ENCODE measurements around the gene PKHD1. TPM values are rescaled to one million over a fixed set of nuclear protein-coding genes. Genes with fewer than 3 reads are reported as not detected.

Gene PKHD1
- total and polyA plus RNA-seq, 2 of the 8 experiments (the other 6 are each of a cell fraction or from before 2014, with no cell fraction given): 0.06 to 0.09 TPM

- Histone ChIP-seq H3K79me1 (ENCODE audit: low read depth, low read length) (no peaks in the 10 kb centered on the region), H3K27ac (ENCODE audit: low read depth, low read length) (no peak overlapping the region), H2AFZ (ENCODE audit: low read length) (no peak overlapping the region), H3K9me3 (ENCODE audit: insufficient read depth in 2 of 2, low read depth in 1 of 2, low read length in 1 of 2) (no peaks in the 10 kb centered on the region), H3K56ac (replicated peaks; ENCODE audit: insufficient read length, low read depth, low read length) (no peak overlapping the region), H4K91ac (replicated peaks; ENCODE audit: insufficient read length, low read length) (no peak overlapping the region), H2BK20ac (ENCODE audit: low read length) (no peak overlapping the region), H3K4me3 (ENCODE audit: extremely low read depth in 1 of 4, insufficient read depth in 2 of 4, low read depth in 3 of 4, low read length in 4 of 4) (no peak overlapping the region), H3K4ac (replicated peaks; ENCODE audit: insufficient read length, low read depth, low read length) (no peak overlapping the region), H3K14ac (ENCODE audit: insufficient read length) (no peak overlapping the region), H4K5ac (ENCODE audit: insufficient read length, low read depth, low read length) (no peak overlapping the region), H3K4me2 (ENCODE audit: insufficient read depth in 1 of 2, low read depth in 2 of 2, low read length in 2 of 2) (no peak overlapping the region), H3K4me1 (replicated peaks in 1 of 4; ENCODE audit: control insufficient read depth in 3 of 4, insufficient read depth in 4 of 4, low read length in 3 of 4) (no peaks in the 10 kb centered on the region), H3K9ac (replicated peaks in 1 of 4; ENCODE audit: extremely low read depth in 1 of 4, low read depth in 3 of 4, low read length in 3 of 4) (no peak overlapping the region), H3K79me2 (ENCODE audit: control insufficient read depth in 1 of 2, insufficient read depth in 2 of 2, low read length in 2 of 2) (no peaks in the 10 kb centered on the region), H4K8ac (ENCODE audit: extremely low read depth, insufficient read depth, low read length) (no peak overlapping the region), H3K23me2 (ENCODE audit: low read depth, low read length) (no peaks in the 10 kb centered on the region), H2BK120ac (replicated peaks; ENCODE audit: low read depth, low read length) (no peak overlapping the region), H4K20me1 (replicated peaks in 1 of 2; ENCODE audit: control insufficient read depth in 1 of 2, insufficient read depth in 2 of 2, low read length in 2 of 2) (no peaks in the 10 kb centered on the region), H2BK12ac (ENCODE audit: low read depth, low read length) (no peak overlapping the region), H2BK5ac (ENCODE audit: low read depth, low read length) (no peak overlapping the region), H3K23ac (ENCODE audit: insufficient read length) (no peak overlapping the region), H3K18ac (ENCODE audit: extremely low read depth, low read length) (no peak overlapping the region), H2BK15ac (ENCODE audit: low read length) (no peak overlapping the region), H3K27me3 (replicated peaks in 1 of 4; ENCODE audit: control insufficient read depth in 3 of 4, extremely low read depth in 1 of 4, insufficient read depth in 3 of 4, low read length in 3 of 4) (no peaks in the 10 kb centered on the region), H3K36me3 (ENCODE audit: control insufficient read depth in 2 of 4, insufficient read depth in 4 of 4, low read length in 3 of 4) (no peaks in the 10 kb centered on the region), H2AK5ac (ENCODE audit: low read depth, low read length) (no peak overlapping the region)
- ChIA-PET POLR2A (ENCODE audit: partially characterized antibody) (no interaction called here), CTCF (ENCODE audit: partially characterized antibody) (interaction anchor here (0.7 to 1.1 kb wide), 2 partner anchors 8 to 26 kb away, joined by 4 read pairs; no protein-coding TSS in a partner anchor)
- TF ChIP-seq NANOG (IDR thresholded peaks at IDR 0.05; ENCODE audit: insufficient read depth, low read depth, low read length, poor library complexity, severe bottlenecking) (no peak), POLR2A (IDR thresholded peaks at IDR 0.05; ENCODE audit: control extremely low read depth in 1 of 2, low read depth in 2 of 2, low read length in 2 of 2) (no peak), KDM4A (IDR thresholded peaks at IDR 0.05; ENCODE audit: low read depth, low read length, severe bottlenecking) (no peak), TAF1 (IDR thresholded peaks at IDR 0.05; ENCODE audit: low read depth, low read length) (no peak), CHD2 (IDR thresholded peaks at IDR 0.05; ENCODE audit: low read length) (no peak), SIN3A (conservative IDR thresholded peaks at IDR 0.05 in 1 of 2, IDR thresholded peaks at IDR 0.05 in 1 of 2; ENCODE audit: low read depth in 1 of 2, low read length in 2 of 2) (no peak), SP4 (IDR thresholded peaks at IDR 0.05; ENCODE audit: low read length) (no peak), HDAC6 (IDR thresholded peaks at IDR 0.05; ENCODE audit: low read depth, low read length) (no peak), GABPA (IDR thresholded peaks at IDR 0.05; ENCODE audit: borderline replicate concordance, insufficient read depth, low read length) (no peak), RBBP5 (IDR thresholded peaks at IDR 0.05; ENCODE audit: borderline replicate concordance, low read depth, low read length) (no peak), BCL11A (IDR thresholded peaks at IDR 0.05; ENCODE audit: low read depth in 2 of 2, low read length in 2 of 2) (no peak)
- TF ChIP-seq, protein P1, sequence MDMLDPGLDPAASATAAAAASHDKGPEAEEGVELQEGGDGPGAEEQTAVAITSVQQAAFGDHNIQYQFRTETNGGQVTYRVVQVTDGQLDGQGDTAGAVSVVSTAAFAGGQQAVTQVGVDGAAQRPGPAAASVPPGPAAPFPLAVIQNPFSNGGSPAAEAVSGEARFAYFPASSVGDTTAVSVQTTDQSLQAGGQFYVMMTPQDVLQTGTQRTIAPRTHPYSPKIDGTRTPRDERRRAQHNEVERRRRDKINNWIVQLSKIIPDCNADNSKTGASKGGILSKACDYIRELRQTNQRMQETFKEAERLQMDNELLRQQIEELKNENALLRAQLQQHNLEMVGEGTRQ (IDR thresholded peaks at IDR 0.05; ENCODE audit: low read length): no peak
- 48% methylated on average over 2 of the region's 2 CpGs; no CpG with 5 or more reads in 1 of the 2 experiments for WGBS, 2 experiments (ENCODE audit: extremely low coverage in 1 of 2, insufficient coverage in 1 of 2, insufficient read length in 1 of 2, insufficient replicate concordance in 2 of 2, low coverage in 1 of 2, low lambda C conversion rate in 2 of 2, missing lambda C conversion rate in 1 of 2)
- no peak for DNase-seq (ENCODE audit: low read depth in 1 of 2, low spot score in 2 of 2)
- no peak for FAIRE-seq
These were observed 308.7 kb downstream of the PKHD1 start for GRCh38 chr6:51778666-51779065.

Data from H1 (cell line).